Measurements from ENCODE around the gene NT5DC4.
A peak's percentile ranks its signal among the peaks of the same experiment; 100 is the strongest.

The NT5DC4 gene

DNA sequence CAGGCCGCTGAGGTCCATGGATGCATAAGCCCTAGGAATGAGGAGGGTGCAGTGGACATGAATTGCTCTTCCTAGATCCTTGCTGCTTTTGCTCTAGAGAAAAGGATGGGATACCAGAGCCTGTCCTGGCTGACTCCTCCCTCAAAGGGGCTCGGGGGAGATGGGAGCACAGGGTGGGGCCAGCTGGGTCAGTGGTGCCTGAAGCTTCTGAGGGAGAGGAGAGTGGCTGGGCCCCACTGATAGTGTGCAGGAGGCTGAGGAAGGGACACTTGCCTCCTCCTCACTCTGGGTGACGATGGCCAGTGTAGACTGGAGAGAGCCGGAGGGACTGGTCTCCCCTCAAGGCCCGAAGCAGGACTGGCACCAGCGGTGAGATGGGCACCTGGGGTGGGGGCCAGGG lies at the start of gene NT5DC4:
Gene NT5DC4 (plus strand): TSS at position 236 of the 400 bp plus-strand sequence. CDS start 60 bp downstream, at position 296.
- ATAC-seq (no peak), DNase-seq (no peak)
- Mint-ChIP-seq H3K27ac (no peak within 1 kb of the TSS), H3K27me3 (no peaks in the 10 kb centered on the region), H3K9me3 (no peaks in the 10 kb centered on the region), H3K4me1 (peaks cover under 1% of the 10 kb centered on the region), H3K4me3 (no peak within 1 kb of the TSS)

DNA sequence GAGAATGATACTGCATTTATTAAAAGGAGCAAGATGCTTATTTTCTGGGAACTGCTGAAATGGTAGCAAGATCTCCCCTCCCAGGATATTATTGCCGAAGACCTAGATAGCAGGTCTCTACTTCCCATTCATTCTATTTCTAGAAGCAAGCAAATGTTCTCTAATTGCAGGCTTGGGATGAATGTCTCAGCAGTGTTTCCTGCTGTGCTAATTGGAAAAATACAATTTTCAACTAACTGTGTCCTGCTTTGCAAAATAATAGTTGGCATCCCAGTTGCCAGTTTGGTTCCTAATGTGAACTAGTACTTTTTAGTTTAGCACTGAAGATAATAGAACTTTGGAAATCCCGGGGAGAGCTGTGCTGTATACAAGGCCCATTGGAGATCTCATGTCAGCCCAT lies 49.0 kb upstream of the NT5DC4 start:
- peaks cover 18% of the 10 kb centered on the region for H3K27me3 Mint-ChIP-seq
- no peaks in the 10 kb centered on the region for H3K9me3 Mint-ChIP-seq
- ATAC-seq (no peak), DNase-seq (no peak)
- peaks cover 11% of the 10 kb centered on the region for H3K4me1 Mint-ChIP-seq
- no peak overlapping the region for H3K27ac Mint-ChIP-seq
- no peak overlapping the region for H3K4me3 Mint-ChIP-seq

- DNase-seq: no peak
- no peak overlapping the region for H3K27ac Mint-ChIP-seq
Observed at GRCh38 chr2:112673008-112673407, 47.8 kb upstream of the NT5DC4 start.

DNA sequence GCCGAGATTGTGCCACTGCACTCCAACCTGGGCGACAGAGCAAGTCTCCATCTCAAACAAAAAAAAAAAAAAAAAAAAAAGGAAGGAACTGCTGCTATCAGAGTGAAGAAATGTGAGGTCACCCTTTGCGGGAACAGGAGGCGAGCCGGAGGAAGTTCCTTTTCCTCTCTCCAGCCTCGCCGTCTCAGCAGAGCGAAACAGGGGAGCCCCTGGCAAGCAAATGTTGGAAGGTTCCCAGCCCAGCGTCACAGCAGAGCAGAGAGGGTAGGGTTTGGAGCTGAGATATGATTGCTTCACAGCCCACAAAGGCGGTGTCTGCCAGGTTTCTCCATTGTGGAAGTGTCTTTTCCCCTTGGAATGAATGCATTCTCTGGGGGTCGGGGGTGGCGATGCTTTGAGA lies 46.6 kb upstream of the NT5DC4 start:
- Mint-ChIP-seq H3K4me1 (peaks cover 11% of the 10 kb centered on the region), H3K27ac (no peak overlapping the region), H3K4me3 (no peak overlapping the region), H3K9me3 (no peaks in the 10 kb centered on the region), H3K27me3 (peaks cover 18% of the 10 kb centered on the region)
- ATAC-seq: no peak
- DNase-seq: no peak

More at GRCh38 chr2:112673008-112673407, 47.8 kb upstream of the NT5DC4 start:
- H3K4me1 Mint-ChIP-seq: peaks cover 11% of the 10 kb centered on the region
- no peak overlapping the region for H3K4me3 Mint-ChIP-seq
- peaks cover 18% of the 10 kb centered on the region for H3K27me3 Mint-ChIP-seq
- ATAC-seq: no peak
- no peaks in the 10 kb centered on the region for H3K9me3 Mint-ChIP-seq

DNA sequence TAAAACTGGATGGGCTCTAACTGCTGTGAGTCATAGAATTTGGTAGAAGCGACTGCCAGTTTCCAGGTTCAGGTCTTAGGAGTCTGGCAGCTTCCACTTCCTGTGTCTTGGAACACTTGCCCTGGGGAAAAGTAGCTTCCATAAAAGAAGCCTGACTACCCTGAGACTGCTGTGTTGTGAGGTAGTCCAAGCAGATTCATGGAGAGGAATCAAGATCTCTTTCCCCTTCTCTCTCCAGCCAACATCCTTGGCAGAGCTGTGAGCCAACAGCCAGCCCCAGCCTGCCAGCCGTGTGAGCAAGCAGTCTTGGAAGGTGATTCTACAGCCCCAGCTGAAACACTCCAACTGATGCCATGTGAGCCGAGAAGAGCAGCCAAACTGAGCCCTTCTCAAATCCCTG lies 41.3 kb upstream of the NT5DC4 start:
- no peak overlapping the region for H3K4me3 Mint-ChIP-seq
- ATAC-seq: no peak
- peaks cover 6% of the 10 kb centered on the region for H3K27me3 Mint-ChIP-seq
- no peak for DNase-seq
- H3K9me3 Mint-ChIP-seq: no peaks in the 10 kb centered on the region
- peaks cover 2% of the 10 kb centered on the region for H3K4me1 Mint-ChIP-seq
- no peak overlapping the region for H3K27ac Mint-ChIP-seq

- no peaks in the 10 kb centered on the region for H3K9me3 Mint-ChIP-seq
- DNase-seq: no peak
- H3K27me3 Mint-ChIP-seq: no peaks in the 10 kb centered on the region
- H3K4me3 Mint-ChIP-seq: no peak overlapping the region
- ATAC-seq: no peak
- H3K4me1 Mint-ChIP-seq: no peaks in the 10 kb centered on the region
- no peak overlapping the region for H3K27ac Mint-ChIP-seq
Observed at GRCh38 chr2:112680666-112681101, 40.1 kb upstream of the NT5DC4 start.

DNA sequence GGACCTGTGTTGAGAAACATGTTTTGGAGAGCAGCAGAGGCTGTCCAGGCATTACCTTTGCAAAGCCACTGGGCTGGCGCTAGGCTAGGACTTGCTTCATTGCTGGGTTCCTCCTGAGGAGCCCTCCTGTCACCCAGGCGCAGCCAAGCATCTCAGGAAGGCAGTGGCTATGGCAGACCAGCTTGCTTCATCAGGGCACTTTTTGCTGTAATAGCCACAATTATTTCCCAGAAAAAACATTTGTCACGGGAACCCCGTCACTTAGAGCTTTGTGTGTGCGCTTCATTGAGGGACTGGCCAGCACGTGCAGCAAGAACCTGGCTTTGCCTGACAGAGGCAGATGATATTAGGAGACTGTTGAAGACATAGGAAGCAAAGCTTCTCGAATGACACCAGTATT lies 38.7 kb upstream of the NT5DC4 start:
- Mint-ChIP-seq H3K27ac (no peak overlapping the region), H3K4me3 (no peak overlapping the region), H3K27me3 (no peaks in the 10 kb centered on the region), H3K4me1 (no peaks in the 10 kb centered on the region), H3K9me3 (no peaks in the 10 kb centered on the region)
- ATAC-seq: no peak
- no peak for DNase-seq

DNA sequence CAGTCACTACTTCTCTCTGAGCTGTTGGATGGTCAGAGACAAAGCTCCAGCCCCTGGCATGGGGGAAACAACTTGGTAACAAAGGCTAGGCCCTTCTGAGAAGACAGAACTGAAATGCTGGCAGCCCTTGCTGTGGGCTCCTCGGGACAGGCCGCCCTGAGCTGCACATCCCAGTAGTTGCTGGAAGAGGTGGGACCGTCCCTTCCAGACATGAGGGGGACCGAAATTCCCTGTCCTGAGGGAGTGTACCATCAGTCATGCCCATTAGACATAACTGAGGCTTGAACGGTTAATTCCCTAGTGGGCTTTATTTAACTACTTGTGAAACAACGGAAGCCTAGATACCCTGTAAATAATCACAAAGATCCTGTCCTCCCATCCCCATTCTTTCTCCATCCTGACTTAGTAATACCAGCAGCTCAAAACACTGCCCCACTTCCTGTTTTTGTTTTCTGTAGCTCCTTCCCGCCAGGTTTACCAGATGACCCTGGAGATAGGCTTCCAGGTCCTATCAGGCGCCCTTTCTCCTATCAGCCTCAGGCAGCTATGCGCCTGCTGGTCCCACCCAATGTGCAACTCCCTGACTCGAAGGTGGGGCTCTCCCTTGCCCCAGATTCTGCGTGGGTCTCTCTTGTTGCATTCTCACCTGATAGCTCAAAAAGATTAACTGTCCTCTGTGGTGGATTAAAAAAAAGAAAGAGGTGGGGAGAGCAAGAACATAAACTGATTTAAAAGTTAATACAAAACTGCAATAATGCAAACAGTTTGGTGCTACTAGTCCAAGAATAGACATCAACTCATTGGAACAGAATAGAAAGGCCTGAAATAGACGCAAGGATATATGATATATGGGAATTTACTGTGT lies 37.0 kb upstream of the NT5DC4 start:
- Mint-ChIP-seq H3K9me3 (no peaks in the 10 kb centered on the region), H3K4me3 (no peak overlapping the region), H3K27me3 (no peaks in the 10 kb centered on the region), H3K27ac (peak overlapping the region; percentile 28 to 71), H3K4me1 (no peaks in the 10 kb centered on the region)
- DNase-seq (no peak), ATAC-seq (no peak)

- DNase-seq (no peak), ATAC-seq (no peak)
- H3K4me1 Mint-ChIP-seq: no peaks in the 10 kb centered on the region
- no peak overlapping the region for H3K27ac Mint-ChIP-seq
- no peak overlapping the region for H3K4me3 Mint-ChIP-seq
- no peaks in the 10 kb centered on the region for H3K9me3 Mint-ChIP-seq
- H3K27me3 Mint-ChIP-seq: no peaks in the 10 kb centered on the region
Observed at GRCh38 chr2:112684415-112684775, 36.4 kb upstream of the NT5DC4 start.

- peak; percentile 40 for ATAC-seq
Observed at GRCh38 chr2:112685271-112685884, 35.4 kb upstream of the NT5DC4 start.

DNA sequence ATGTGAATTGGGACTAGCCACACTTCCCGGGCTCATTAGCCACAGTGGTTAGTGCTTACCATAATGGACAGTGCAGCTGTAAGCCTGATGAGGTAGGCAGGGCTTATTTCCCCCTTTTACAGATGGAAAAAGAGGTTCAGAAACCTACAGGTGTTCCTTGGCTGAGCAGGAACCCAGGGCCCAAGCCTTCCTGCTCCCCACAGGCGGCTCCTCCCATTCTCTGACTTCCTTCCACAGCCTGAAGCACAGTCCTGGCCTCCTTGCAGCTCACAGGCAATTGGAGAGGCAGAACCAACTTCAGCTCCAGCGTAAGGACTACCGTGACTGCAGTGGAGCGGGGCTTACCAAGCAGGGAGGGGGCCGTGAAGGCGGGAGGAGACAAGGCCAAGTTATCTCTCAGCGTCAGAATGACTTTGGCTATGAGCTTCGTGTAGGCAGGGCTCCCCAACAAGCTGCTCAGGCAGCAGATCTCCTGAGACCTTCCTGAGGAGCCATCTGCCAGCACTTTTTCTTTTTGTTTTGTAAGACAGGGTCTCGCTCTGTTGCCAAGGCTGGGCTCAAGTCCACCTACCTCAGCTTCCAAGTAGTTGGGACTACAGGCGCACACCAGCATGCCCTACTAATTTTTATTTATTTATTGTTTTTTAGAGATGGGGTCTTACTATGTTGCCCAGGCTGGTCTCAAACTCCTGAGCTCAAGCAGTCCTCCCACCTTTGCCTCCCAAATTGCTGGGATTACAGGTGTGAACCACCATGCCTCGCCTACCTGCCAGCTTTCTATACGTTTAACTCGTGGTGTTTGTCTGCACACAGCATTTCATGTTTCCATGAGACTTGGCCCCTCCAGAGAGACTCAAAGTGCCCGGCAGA lies 34.2 kb upstream of the NT5DC4 start:
- Mint-ChIP-seq H3K27me3 (no peaks in the 10 kb centered on the region), H3K27ac (no peak overlapping the region), H3K9me3 (no peaks in the 10 kb centered on the region), H3K4me3 (no peak overlapping the region), H3K4me1 (peaks cover 8% of the 10 kb centered on the region)
- no peak for ATAC-seq
- DNase-seq: no peak

More at GRCh38 chr2:112685271-112685884, 35.4 kb upstream of the NT5DC4 start:
- Mint-ChIP-seq H3K27me3 (no peaks in the 10 kb centered on the region), H3K4me1 (no peaks in the 10 kb centered on the region), H3K4me3 (no peak overlapping the region), H3K27ac (no peak overlapping the region), H3K9me3 (no peaks in the 10 kb centered on the region)
- DNase-seq: no peak

- H3K4me1 Mint-ChIP-seq: peaks cover 18% of the 10 kb centered on the region
- H3K9me3 Mint-ChIP-seq: no peaks in the 10 kb centered on the region
- no peaks in the 10 kb centered on the region for H3K27me3 Mint-ChIP-seq
- no peak overlapping the region for H3K27ac Mint-ChIP-seq
- ATAC-seq (no peak), DNase-seq (no peak)
- no peak overlapping the region for H3K4me3 Mint-ChIP-seq
Observed at GRCh38 chr2:112687522-112687921, 33.3 kb upstream of the NT5DC4 start.

DNA sequence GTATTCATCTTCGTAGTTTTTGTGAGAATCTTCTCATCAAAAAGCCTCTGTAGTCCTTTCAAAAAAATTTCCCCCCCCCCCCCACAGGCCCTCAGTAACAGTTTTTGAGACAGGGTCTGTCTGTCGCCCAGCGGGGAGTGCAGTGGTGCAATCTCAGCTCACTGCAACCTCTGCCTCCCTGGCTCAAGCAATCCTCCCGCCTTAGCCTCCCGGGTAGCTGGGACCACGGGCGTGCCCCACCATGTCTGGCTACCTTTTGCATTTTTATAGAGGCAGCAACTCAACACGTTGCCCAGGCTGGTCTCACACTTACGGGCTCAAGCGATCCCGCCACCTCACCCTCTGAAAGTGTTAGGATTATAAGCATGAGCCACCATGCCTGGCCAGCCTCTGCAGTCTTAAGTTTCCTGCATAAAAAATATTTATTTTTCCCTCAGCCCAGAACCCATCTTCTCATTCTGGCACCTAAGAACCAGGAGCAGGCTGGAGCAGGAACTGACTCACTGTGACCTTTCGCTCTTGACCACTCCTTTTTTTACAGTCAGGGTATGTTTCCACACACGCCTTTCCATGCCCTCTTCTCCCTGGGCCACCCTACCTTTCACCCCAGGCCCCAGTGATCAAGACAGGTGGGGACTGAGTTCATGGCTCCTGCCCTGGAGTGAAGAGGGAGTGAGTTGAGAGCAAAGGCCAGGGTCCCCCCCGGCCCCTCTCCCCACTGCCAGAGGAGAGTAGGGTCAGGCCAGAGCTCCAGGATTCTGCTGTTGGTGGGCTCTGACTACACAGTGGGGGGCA lies 32.5 kb upstream of the NT5DC4 start:
- ATAC-seq (no peak), DNase-seq (no peak)
- Mint-ChIP-seq H3K27me3 (no peaks in the 10 kb centered on the region), H3K4me1 (peaks cover 25% of the 10 kb centered on the region), H3K4me3 (no peak overlapping the region), H3K9me3 (no peaks in the 10 kb centered on the region), H3K27ac (no peak overlapping the region)

- Mint-ChIP-seq H3K27me3 (no peaks in the 10 kb centered on the region), H3K4me3 (peak overlapping the region; percentile 65 to 66), H3K4me1 (peaks cover 31% of the 10 kb centered on the region), H3K27ac (peak overlapping the region; percentile 16 to 44), H3K9me3 (no peaks in the 10 kb centered on the region)
- ATAC-seq (peak; percentile 82), DNase-seq (peak; percentile 52 to 73)
Observed at GRCh38 chr2:112690853-112691401, 29.9 kb upstream of the NT5DC4 start.

GRCh38 chr2:112691881-112692281 lies 28.9 kb upstream of the NT5DC4 start:
- Mint-ChIP-seq H3K27ac (no peak overlapping the region), H3K4me1 (peaks cover 31% of the 10 kb centered on the region), H3K4me3 (no peak overlapping the region), H3K9me3 (no peaks in the 10 kb centered on the region), H3K27me3 (no peaks in the 10 kb centered on the region)
- DNase-seq (no peak), ATAC-seq (no peak)
